IgD-negative memory B cell (primary cell): ENCODE results near the gene BMAL1. TPM values are rescaled to one million over a fixed set of nuclear protein-coding genes. Genes with fewer than 3 reads are reported as not detected.

Experiments
- H3K27ac Mint-ChIP-seq, 3 donors: one replicate each; pipeline ENCODE4 v1.8.0; 2020 to 2022; ENCODE audit warnings: mild to moderate bottlenecking in 3 of 3, mixed read lengths in 3 of 3, moderate library complexity in 1 of 3
- H3K27me3 Mint-ChIP-seq: one replicate; pipeline ENCODE4 v1.8.0; 2021; ENCODE audit warnings: mixed read lengths
- H3K36me3 Mint-ChIP-seq: one replicate; pipeline ENCODE4 v1.8.0; 2020; ENCODE audit warnings: mild to moderate bottlenecking, mixed read lengths
- H3K4me1 Mint-ChIP-seq, 3 donors: one replicate each; pipeline ENCODE4 v1.8.0; 2020 to 2022; ENCODE audit warnings: mixed read lengths in 3 of 3, mild to moderate bottlenecking in 1 of 3
- H3K4me3 Mint-ChIP-seq, 4 donors: one replicate each; pipeline ENCODE4 v1.8.0; 2020 to 2022; ENCODE audit warnings: mild to moderate bottlenecking in 4 of 4, mixed read lengths in 4 of 4, moderate library complexity in 3 of 4
- H3K9me3 Mint-ChIP-seq, 3 donors: one replicate each; pipeline ENCODE4 v1.8.0; 2020 to 2021; ENCODE audit warnings: mixed read lengths in 3 of 3, mild to moderate bottlenecking in 1 of 3
- polyA plus RNA-seq: library from polyadenylated mRNA; unstranded; fragments of 300-500 nt; fragmentation: Illumina TruSeq; gene quantifications from one replicate; pipeline ENCODE4 v1.2.3, GENCODE V29; 2021

Gene BMAL1
- polyA plus RNA-seq, result 8.9 TPM

- Mint-ChIP-seq H3K36me3 (peaks cover 1% of the 10 kb centered on the region), H3K9me3 (no peaks in the 10 kb centered on the region), H3K27me3 (peaks cover 12% of the 10 kb centered on the region), H3K4me1 (peaks cover 26 to 45% (median 30%) of the 10 kb centered on the region in 3 donors), H3K27ac (peak within 1 kb of the TSS; percentile 93 to 96 (median 94)), H3K4me3 (peak within 1 kb of the TSS; percentile 97 to 99 (median 98))
Observed at GRCh38 chr11:13277768-13278608, at the start of gene BMAL1. Gene BMAL1, plus strand, starts transcription at chr11:13277790. Its CDS starts 76,519 bp downstream, at chr11:13354309.

- no peaks in the 10 kb centered on the region for H3K27me3 Mint-ChIP-seq
- H3K36me3 Mint-ChIP-seq, result no peaks in the 10 kb centered on the region
- H3K4me1 Mint-ChIP-seq, result peaks cover 11 to 12% (median 12%) of the 10 kb centered on the region in 3 donors
- no peaks in the 10 kb centered on the region for H3K9me3 Mint-ChIP-seq
- H3K4me3 Mint-ChIP-seq, result no peak overlapping the region
- no peak overlapping the region for H3K27ac Mint-ChIP-seq
Observed at GRCh38 chr11:13228572-13228971, 49.0 kb upstream of the BMAL1 start.

GRCh38 chr11:13229136-13229535 lies 48.5 kb upstream of the BMAL1 start:
- Mint-ChIP-seq H3K4me3 (peak overlapping the region in 1 of 4 donors; percentile 28), H3K36me3 (no peaks in the 10 kb centered on the region), H3K27ac (no peak overlapping the region), H3K9me3 (no peaks in the 10 kb centered on the region), H3K4me1 (peaks cover 11 to 12% (median 12%) of the 10 kb centered on the region in 3 donors), H3K27me3 (no peaks in the 10 kb centered on the region)

GRCh38 chr11:13229711-13230318 lies 47.8 kb upstream of the BMAL1 start:
- Mint-ChIP-seq H3K4me1 (peaks cover 11 to 12% (median 12%) of the 10 kb centered on the region in 3 donors), H3K27me3 (no peaks in the 10 kb centered on the region), H3K27ac (no peak overlapping the region), H3K4me3 (no peak overlapping the region), H3K9me3 (no peaks in the 10 kb centered on the region), H3K36me3 (no peaks in the 10 kb centered on the region)

GRCh38 chr11:13233173-13233745 lies 44.3 kb upstream of the BMAL1 start:
- Mint-ChIP-seq H3K4me1 (peaks cover 10 to 12% (median 11%) of the 10 kb centered on the region in 3 donors), H3K27me3 (no peaks in the 10 kb centered on the region), H3K27ac (no peak overlapping the region), H3K4me3 (no peak overlapping the region), H3K9me3 (peaks cover 3 to 5% (median 3%) of the 10 kb centered on the region in 3 donors), H3K36me3 (no peaks in the 10 kb centered on the region)

GRCh38 chr11:13235895-13236294 lies 41.7 kb upstream of the BMAL1 start:
- Mint-ChIP-seq H3K9me3 (peaks cover 3 to 5% (median 3%) of the 10 kb centered on the region in 3 donors), H3K36me3 (no peaks in the 10 kb centered on the region), H3K27ac (no peak overlapping the region), H3K4me1 (peaks cover 0 to 4% (median 0%) of the 10 kb centered on the region in 3 donors), H3K4me3 (no peak overlapping the region), H3K27me3 (no peaks in the 10 kb centered on the region)

GRCh38 chr11:13236626-13237025 lies 41.0 kb upstream of the BMAL1 start:
- H3K9me3 Mint-ChIP-seq, result peaks cover 3 to 5% (median 3%) of the 10 kb centered on the region in 3 donors
- no peak overlapping the region for H3K27ac Mint-ChIP-seq
- H3K36me3 Mint-ChIP-seq, result no peaks in the 10 kb centered on the region
- no peak overlapping the region for H3K4me3 Mint-ChIP-seq
- H3K4me1 Mint-ChIP-seq, result peaks cover 0 to 3% (median 0%) of the 10 kb centered on the region in 3 donors
- no peaks in the 10 kb centered on the region for H3K27me3 Mint-ChIP-seq

- Mint-ChIP-seq H3K4me3 (no peak overlapping the region), H3K4me1 (peaks cover 0 to 3% (median 0%) of the 10 kb centered on the region in 3 donors), H3K27me3 (peaks cover 3% of the 10 kb centered on the region), H3K9me3 (peaks cover 3 to 5% (median 3%) of the 10 kb centered on the region in 3 donors), H3K36me3 (no peaks in the 10 kb centered on the region), H3K27ac (no peak overlapping the region)
Observed at GRCh38 chr11:13237761-13238160, 39.8 kb upstream of the BMAL1 start.

- Mint-ChIP-seq H3K27me3 (peaks cover 8% of the 10 kb centered on the region), H3K4me3 (no peak overlapping the region), H3K27ac (no peak overlapping the region), H3K4me1 (peaks cover 0 to 3% (median 0%) of the 10 kb centered on the region in 3 donors), H3K36me3 (no peaks in the 10 kb centered on the region), H3K9me3 (peaks cover 3 to 5% (median 3%) of the 10 kb centered on the region in 3 donors)
Observed at GRCh38 chr11:13238879-13239514, 38.6 kb upstream of the BMAL1 start.

GRCh38 chr11:13242564-13242963 lies 35.0 kb upstream of the BMAL1 start:
- peaks cover 0 to 3% (median 0%) of the 10 kb centered on the region in 3 donors for H3K4me1 Mint-ChIP-seq
- no peak overlapping the region for H3K27ac Mint-ChIP-seq
- H3K9me3 Mint-ChIP-seq, result peaks cover 0 to 2% (median 0%) of the 10 kb centered on the region in 3 donors
- H3K27me3 Mint-ChIP-seq, result peaks cover 18% of the 10 kb centered on the region
- H3K36me3 Mint-ChIP-seq, result no peaks in the 10 kb centered on the region
- no peak overlapping the region for H3K4me3 Mint-ChIP-seq

- Mint-ChIP-seq H3K4me3 (no peak overlapping the region), H3K27me3 (peaks cover 16% of the 10 kb centered on the region), H3K9me3 (no peaks in the 10 kb centered on the region), H3K36me3 (no peaks in the 10 kb centered on the region), H3K27ac (no peak overlapping the region), H3K4me1 (no peaks in the 10 kb centered on the region)
Observed at GRCh38 chr11:13247606-13248296, 29.8 kb upstream of the BMAL1 start.

GRCh38 chr11:13249177-13249576 lies 28.4 kb upstream of the BMAL1 start:
- no peaks in the 10 kb centered on the region for H3K9me3 Mint-ChIP-seq
- no peak overlapping the region for H3K4me3 Mint-ChIP-seq
- H3K27ac Mint-ChIP-seq, result no peak overlapping the region
- no peaks in the 10 kb centered on the region for H3K36me3 Mint-ChIP-seq
- H3K4me1 Mint-ChIP-seq, result no peaks in the 10 kb centered on the region
- peaks cover 12% of the 10 kb centered on the region for H3K27me3 Mint-ChIP-seq

- Mint-ChIP-seq H3K4me3 (no peak overlapping the region), H3K36me3 (no peaks in the 10 kb centered on the region), H3K27me3 (peaks cover 12% of the 10 kb centered on the region), H3K27ac (no peak overlapping the region), H3K9me3 (no peaks in the 10 kb centered on the region), H3K4me1 (no peaks in the 10 kb centered on the region)
Observed at GRCh38 chr11:13249992-13250391, 27.6 kb upstream of the BMAL1 start.

- H3K4me3 Mint-ChIP-seq, result no peak overlapping the region
- peaks cover 5% of the 10 kb centered on the region for H3K27me3 Mint-ChIP-seq
- no peaks in the 10 kb centered on the region for H3K36me3 Mint-ChIP-seq
- no peaks in the 10 kb centered on the region for H3K9me3 Mint-ChIP-seq
- H3K4me1 Mint-ChIP-seq, result no peaks in the 10 kb centered on the region
- no peak overlapping the region for H3K27ac Mint-ChIP-seq
Observed at GRCh38 chr11:13251966-13252365, 25.6 kb upstream of the BMAL1 start.
